ENCODE data around the gene IKZF1. TPM values are rescaled to one million over a fixed set of nuclear protein-coding genes. Genes with fewer than 3 reads are reported as not detected.

Gene IKZF1
- total RNA-seq, 1 donor from 2014 or later: 0.11 TPM

DNA sequence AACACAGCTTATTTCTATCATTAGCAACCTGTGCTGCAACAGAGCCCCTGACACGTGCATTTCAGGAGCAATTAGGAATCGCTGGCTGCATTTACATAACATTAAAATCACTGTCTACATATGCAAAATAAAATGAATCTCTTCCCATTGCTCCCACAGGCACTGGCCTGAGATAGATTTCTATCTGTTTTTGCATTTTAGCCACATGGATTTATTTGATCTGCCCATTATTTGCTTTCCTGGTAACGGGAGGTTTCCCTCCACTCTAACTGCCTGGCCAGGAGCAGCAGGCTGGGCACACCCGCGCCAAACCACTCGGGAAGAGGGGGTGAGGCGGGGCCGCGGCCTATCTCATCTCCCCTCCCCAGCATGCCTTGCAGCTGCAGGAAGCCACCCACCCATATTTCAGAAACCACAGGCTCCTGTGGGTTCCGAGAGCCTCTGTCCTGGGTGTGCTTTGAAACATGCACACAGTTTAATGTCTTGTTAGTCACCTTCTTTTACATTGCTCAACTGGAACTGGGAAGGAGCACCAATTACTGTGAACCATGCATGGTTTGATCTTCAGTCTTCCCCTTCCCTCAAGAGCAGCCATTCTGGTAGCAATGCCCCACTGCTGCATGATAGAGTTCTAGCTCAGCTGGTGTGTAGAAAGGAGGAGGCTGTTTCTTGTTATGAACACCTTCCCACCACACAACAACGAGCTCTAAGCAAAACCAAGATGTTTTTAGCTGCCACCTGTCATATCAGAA is 37.7 kb upstream of the IKZF1 start:
- no peak overlapping the region for H3K4me2 ChIP-seq
- no peak for DNase-seq (ENCODE audit: low spot score)
- no peaks in the 10 kb centered on the region for H3K36me3 Mint-ChIP-seq
- H3K4me1 Mint-ChIP-seq: peaks cover 5% of the 10 kb centered on the region
- no peak overlapping the region for H3K4me3 ChIP-seq
- no peaks in the 10 kb centered on the region for H3F3A ChIP-seq (ENCODE audit: low read depth)
- H3K27me3 Mint-ChIP-seq (ENCODE audit: insufficient read depth, low read depth): peaks cover 3% of the 10 kb centered on the region
- no peaks in the 10 kb centered on the region for H3K27me3 ChIP-seq
- H3K9me3 Mint-ChIP-seq: no peaks in the 10 kb centered on the region
- no peak overlapping the region for H3K4me3 Mint-ChIP-seq
- no peaks in the 10 kb centered on the region for H3K4me1 ChIP-seq
- no peak overlapping the region for H3K27ac ChIP-seq
- peak overlapping the region; percentile 14 for H3K27ac Mint-ChIP-seq
- no peaks in the 10 kb centered on the region for H3K79me2 ChIP-seq (ENCODE audit: low read depth)
- no peaks in the 10 kb centered on the region for H3K9me3 ChIP-seq (ENCODE audit: low read depth)
- H3K36me3 ChIP-seq: no peaks in the 10 kb centered on the region
- H4K20me1 ChIP-seq (ENCODE audit: low read depth): no peaks in the 10 kb centered on the region
- no peak overlapping the region for H3K9ac ChIP-seq
- no peak overlapping the region for H2AFZ ChIP-seq (replicated peaks)
- no peak for TF ChIP-seq EZH2 (IDR thresholded peaks at IDR 0.05)
- TF ChIP-seq EZH2phosphoT487 (IDR thresholded peaks at IDR 0.05): no peak
- TF ChIP-seq, protein P1, sequence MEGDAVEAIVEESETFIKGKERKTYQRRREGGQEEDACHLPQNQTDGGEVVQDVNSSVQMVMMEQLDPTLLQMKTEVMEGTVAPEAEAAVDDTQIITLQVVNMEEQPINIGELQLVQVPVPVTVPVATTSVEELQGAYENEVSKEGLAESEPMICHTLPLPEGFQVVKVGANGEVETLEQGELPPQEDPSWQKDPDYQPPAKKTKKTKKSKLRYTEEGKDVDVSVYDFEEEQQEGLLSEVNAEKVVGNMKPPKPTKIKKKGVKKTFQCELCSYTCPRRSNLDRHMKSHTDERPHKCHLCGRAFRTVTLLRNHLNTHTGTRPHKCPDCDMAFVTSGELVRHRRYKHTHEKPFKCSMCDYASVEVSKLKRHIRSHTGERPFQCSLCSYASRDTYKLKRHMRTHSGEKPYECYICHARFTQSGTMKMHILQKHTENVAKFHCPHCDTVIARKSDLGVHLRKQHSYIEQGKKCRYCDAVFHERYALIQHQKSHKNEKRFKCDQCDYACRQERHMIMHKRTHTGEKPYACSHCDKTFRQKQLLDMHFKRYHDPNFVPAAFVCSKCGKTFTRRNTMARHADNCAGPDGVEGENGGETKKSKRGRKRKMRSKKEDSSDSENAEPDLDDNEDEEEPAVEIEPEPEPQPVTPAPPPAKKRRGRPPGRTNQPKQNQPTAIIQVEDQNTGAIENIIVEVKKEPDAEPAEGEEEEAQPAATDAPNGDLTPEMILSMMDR (IDR thresholded peaks at IDR 0.05): no peak

DNA sequence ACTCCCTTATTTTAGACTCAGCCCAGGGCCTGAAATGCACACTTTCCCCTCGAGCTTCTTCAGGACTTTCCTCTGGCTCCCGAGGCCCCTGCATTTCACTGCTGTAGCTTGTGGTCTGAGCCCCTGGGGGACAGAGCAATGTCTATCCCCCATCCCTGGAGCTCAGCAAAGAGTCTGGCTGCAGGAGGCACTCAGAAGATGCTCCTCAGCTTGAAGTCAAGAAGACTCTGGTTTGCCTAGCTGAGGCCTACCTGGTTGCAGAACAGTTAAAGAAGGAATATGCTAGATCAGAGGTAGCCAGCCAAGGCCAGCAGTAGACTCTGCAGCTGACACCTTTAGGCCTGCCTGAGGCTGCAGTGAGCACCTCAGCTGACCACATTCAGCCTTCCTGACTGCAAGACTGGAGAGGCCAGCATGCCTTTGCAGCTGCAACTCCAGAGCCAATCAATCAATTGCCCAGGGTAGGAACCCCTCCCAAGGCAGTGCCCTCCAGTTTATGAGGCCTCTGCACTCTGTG is 36.9 kb upstream of the IKZF1 start:
- H4K20me1 ChIP-seq (ENCODE audit: low read depth): no peaks in the 10 kb centered on the region
- H3K4me2 ChIP-seq: no peak overlapping the region
- peaks cover 4% of the 10 kb centered on the region for H3K4me1 Mint-ChIP-seq

DNA sequence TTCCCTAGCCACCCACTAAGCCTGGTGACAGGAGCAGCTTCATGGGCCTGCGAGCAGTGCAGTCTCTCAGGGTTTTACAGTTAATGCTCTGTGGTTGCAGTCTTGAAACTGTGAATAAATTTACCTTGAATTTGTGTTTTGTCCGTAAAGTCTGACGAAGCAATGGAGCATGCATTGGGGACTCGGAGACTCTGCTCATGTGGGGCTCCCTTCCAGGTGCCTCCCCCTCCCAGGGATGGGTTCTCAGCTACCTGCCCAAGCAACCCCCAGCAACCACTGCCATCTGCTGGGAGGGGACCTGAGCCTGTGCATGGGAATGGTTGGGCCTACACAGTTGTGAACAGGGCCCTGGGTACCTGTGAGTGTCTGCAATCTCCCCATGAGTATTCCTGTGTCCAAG is 36.3 kb upstream of the IKZF1 start:
- Histone ChIP-seq H3K4me1 (no peaks in the 10 kb centered on the region), H3K36me3 (no peaks in the 10 kb centered on the region), H3K27ac (no peak overlapping the region), H2AFZ (replicated peaks) (no peak overlapping the region), H3K9ac (no peak overlapping the region), H3K9me3 (ENCODE audit: low read depth) (no peaks in the 10 kb centered on the region), H3F3A (ENCODE audit: low read depth) (no peaks in the 10 kb centered on the region), H3K79me2 (ENCODE audit: low read depth) (no peaks in the 10 kb centered on the region), H3K4me2 (no peak overlapping the region), H3K4me3 (no peak overlapping the region), H4K20me1 (ENCODE audit: low read depth) (no peaks in the 10 kb centered on the region), H3K27me3 (no peaks in the 10 kb centered on the region)
- H3K9me3 Mint-ChIP-seq: no peaks in the 10 kb centered on the region
- TF ChIP-seq, protein P1 (IDR thresholded peaks at IDR 0.05): no peak
- TF ChIP-seq EZH2 (IDR thresholded peaks at IDR 0.05) (no peak), EZH2phosphoT487 (IDR thresholded peaks at IDR 0.05) (no peak)
- no peaks in the 10 kb centered on the region for H3K4me1 Mint-ChIP-seq
- H3K27me3 Mint-ChIP-seq (ENCODE audit: insufficient read depth, low read depth): peaks cover 3% of the 10 kb centered on the region
- no peak overlapping the region for H3K4me3 Mint-ChIP-seq
- no peak overlapping the region for H3K27ac Mint-ChIP-seq
- no peak for DNase-seq (ENCODE audit: low spot score)
- H3K36me3 Mint-ChIP-seq: no peaks in the 10 kb centered on the region

More for the DNA sequence above, 36.9 kb upstream of the IKZF1 start:
- Mint-ChIP-seq H3K9me3 (no peaks in the 10 kb centered on the region), H3K27ac (no peak overlapping the region), H3K36me3 (no peaks in the 10 kb centered on the region), H3K4me3 (no peak overlapping the region), H3K27me3 (ENCODE audit: insufficient read depth, low read depth) (peaks cover 3% of the 10 kb centered on the region)
- DNase-seq (ENCODE audit: low spot score): no peak
- Histone ChIP-seq H3K4me3 (no peak overlapping the region), H3K9me3 (ENCODE audit: low read depth) (no peaks in the 10 kb centered on the region), H3K27me3 (no peaks in the 10 kb centered on the region), H3K79me2 (ENCODE audit: low read depth) (no peaks in the 10 kb centered on the region), H3K27ac (no peak overlapping the region), H3K4me1 (no peaks in the 10 kb centered on the region), H3K36me3 (no peaks in the 10 kb centered on the region), H3F3A (ENCODE audit: low read depth) (no peaks in the 10 kb centered on the region), H2AFZ (replicated peaks) (no peak overlapping the region), H3K9ac (no peak overlapping the region)
- TF ChIP-seq EZH2 (IDR thresholded peaks at IDR 0.05): no peak
- no peak for TF ChIP-seq EZH2phosphoT487 (IDR thresholded peaks at IDR 0.05)
- TF ChIP-seq, protein P1 (IDR thresholded peaks at IDR 0.05): no peak

All from neural progenitor cell (in vitro differentiated cells).